DMS153 treated with DMSO at 0.1 percent for 48 hours (cell line): ENCODE results near the gene TBC1D3B.
"Not testable (repeated sequence)": the region's sequence is repeated elsewhere in the genome, so short reads cannot be mapped to it uniquely, and the experiment has no call there.

Source experiments
- DNase-seq: peaks from one replicate; lab custom pipeline; 2025; ENCODE audit not compliant: unreplicated experiment; lab: John Stamatoyannopoulos, UW

The TBC1D3B gene

DNA sequence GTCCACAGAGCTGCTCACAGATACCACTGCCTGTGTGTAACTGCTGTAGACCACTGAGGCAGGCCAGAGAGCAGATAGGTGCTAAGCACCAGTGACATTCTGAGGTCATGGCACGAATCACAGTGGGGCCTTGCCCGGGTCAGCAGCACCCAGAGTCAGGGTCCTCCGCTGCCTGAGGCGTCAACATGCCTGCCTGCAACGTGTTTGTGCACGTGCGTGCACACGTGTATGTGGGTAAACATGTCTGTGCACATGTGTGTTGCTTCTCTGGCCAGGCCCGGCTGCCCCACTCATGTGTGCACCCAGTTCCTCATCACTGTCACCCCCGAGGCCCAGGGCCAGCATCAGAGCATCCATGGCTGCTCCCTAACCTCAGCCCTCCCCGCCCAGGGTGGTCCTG is at the start of gene TBC1D3B:
TSS of gene TBC1D3B (minus strand) at position 101 of the 400 bp plus-strand sequence. CDS start 1,586 bp downstream, outside the sequence.
- DNase-seq = not testable (repeated sequence)

DNA sequence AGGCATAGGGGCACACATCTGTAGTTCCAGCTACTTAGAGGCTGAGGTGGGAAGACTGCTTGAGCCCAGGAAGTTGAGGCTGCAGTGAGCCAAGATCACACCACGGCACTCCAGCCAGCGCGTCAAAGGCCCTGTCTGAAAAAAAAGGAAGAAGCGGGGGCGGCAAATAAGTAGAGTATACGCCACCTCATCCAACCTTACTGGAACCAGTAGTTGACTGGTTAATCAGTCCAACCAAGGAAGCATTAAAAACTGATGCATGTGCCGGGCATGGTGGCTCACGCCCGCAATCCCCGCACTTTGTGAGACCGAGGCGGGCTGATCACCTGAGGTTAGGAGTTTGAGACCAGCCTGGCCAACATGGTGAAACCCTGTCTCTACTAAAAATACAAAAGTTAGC is 46.5 kb upstream of the TBC1D3B start:
- not testable (repeated sequence) for DNase-seq

DNA sequence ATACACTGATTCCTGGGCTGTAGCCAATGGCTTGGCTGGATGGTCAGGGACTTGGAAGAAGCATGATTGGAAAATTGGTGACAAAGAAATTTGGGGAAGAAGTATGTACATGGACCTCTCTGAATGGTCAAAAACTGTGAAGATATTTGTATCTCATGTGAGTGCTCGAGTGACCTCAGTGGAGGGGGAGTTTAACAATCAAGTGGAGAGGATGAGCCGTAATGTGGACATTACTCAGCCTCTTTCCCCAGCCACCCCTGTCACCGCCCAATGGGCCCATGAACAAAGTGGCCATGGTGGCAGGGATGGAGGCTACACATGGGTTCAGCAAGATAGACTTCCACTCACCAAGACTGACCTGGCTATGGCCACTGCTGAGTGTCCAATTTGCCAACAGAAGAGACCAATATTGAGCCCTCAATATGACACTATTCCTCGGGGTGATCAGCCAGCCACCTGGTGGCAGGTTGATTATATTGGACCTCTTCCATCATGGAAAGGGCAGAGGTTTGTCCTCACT is 45.2 kb upstream of the TBC1D3B start:
- DNase-seq = not testable (repeated sequence)

DNA sequence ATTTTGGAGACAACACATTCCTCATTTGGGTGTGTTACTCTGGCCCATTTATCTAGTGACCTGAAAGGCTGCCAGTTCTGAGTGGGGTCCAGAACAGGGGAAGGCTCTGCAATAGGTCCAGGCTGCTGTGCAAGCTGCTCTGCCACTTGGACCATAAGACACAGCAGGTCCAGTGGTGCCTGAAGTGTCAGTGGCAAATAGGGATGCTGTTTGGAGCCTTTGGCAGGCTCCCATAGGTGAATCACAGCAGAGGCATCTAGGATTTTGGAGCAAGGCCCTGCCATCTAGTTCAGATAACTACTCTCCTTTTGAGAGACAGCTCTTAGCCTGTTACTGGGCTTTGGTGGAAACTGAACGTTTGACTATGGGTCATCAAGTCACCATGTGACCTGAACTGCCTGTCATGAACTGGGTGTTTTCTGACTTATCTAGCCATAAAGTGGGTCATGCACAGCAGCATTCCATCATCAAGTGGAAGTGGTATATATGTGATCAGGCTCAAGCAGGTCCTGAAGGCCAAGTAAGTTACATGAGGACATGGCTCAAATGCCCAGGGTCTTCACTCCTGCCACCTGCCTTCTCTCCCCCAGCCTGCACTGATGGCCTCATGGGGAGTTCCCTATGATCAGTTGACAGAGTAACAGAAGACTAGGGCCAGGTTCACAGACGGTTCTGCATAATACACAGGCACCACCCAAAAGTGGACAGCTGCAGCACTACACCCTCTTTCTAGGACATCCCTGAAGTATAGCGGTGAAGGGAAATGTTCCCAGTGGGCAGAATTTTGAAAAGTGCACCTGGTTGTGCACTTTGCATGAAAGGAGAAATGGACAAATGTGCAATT is 44.5 kb upstream of the TBC1D3B start:
- not testable (repeated sequence) for DNase-seq

DNA sequence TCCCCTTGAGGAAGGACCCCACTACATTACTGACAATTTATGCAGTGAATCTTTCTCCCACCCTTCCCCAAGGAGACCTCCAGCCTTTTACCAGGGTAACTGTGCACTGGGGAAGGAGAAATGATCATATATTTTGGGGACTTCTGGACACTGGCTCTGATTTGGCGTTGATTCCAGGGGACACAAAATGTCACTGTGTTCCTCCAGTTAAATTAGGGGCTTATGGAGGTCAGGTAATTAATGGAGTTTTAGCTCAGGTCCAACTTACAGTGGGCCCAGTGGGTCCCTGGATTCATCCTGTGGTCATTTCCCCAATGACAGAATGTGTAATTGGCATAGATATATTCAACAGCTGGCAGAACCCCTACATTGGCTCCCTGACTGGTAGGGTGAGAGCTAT is 43.1 kb upstream of the TBC1D3B start:
- not testable (repeated sequence) for DNase-seq

DNA sequence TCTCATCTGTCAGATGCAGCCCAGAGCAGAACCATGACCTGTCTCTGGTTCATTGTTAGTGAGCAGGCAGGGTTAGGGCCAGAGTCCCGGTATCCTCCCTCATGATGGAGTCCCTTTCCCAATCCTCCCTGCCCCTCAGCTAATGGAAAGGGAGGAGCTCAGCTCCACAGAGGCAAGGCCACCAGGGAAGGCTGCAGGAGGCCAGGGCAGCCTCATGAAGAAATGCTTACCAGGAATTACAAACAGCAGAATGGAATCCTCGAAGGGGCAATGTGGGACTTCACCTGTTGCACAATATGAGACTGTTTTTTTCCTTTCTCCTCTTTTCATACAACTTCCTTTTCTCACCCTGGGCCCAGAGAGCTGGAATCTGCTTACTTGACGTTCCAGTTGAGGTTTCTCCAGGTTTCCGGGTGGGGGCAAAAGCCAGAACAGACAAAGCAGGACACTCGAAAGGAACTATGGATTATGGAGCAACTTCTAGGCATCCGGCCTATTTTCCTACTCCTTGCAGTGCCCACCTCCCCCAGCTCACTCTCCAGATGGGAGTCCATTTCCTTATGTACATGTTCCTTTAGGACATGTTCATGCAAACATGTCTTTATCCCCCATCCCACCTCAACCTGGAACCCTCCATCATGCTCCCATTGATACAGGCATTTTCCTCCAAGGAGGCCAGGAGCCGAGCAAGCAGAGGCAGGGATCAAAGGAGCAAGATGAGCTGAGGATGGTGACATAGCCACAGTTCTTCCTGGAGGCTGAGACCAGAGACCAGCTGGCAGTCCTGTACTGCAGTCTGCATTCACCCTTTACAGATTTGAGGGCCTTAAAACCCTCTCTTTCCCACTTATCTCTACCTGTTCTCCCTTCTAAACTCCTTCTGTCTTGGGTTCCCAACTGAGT is 39.2 kb upstream of the TBC1D3B start:
- DNase-seq = not testable (repeated sequence)

DNA sequence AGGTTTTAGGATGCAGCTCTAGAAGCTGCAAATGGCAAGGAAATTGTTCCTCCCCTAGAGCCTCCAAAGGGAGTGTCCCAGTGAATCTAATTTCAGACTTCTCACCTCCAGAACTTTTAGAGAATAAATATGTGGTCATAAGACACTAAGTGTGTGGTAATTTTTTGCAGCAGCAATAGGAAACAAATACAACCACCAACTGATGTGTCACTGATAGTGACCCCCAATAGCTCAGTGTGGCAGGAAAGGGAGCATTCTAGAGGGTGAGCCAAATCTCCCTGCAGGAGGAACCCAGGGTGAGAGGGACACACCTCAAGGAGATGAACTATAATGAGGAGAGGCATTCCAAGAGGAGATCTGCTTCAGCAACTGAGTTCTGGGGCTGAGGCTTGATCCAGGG is 38.5 kb upstream of the TBC1D3B start:
- DNase-seq = no peak

DNA sequence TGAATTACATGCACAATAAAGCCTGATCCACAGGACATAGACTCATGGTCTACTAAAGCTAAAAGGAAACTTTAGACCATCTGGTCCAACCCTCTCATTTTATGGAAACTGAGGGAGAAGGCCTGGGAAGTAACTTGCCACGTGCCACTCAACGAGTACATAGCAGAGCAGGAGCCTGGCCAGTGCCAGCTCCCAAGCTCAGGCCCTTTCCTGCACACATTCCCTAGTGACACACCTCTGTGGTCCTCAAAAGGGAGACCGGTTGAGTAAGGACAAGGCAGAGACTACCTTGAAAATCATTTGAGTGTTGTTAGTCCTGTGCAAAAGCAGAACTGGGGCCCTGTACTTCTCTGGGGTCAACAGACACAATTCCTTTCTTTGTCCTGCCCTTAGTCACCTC is 37.3 kb upstream of the TBC1D3B start:
- no peak for DNase-seq

DNA sequence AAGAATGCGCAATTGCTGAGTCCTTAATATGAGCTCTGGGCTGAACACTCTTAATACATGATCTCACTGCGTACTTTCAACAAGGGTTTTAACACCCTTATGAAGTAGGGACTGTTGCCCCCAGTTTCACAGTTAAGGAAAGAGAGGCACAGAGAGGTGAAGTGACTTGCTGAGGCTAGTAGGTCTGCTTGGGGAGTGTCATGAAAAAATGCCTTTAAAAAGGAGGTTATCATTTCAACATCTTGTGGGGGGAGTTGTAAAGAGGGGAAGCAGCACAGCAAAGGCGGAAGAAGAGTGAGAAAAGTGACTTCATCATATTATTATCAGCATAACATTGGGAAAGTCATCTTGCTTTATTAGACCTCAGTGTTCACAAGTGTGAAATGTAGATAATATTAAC is 36.5 kb upstream of the TBC1D3B start:
- no peak for DNase-seq

DNA sequence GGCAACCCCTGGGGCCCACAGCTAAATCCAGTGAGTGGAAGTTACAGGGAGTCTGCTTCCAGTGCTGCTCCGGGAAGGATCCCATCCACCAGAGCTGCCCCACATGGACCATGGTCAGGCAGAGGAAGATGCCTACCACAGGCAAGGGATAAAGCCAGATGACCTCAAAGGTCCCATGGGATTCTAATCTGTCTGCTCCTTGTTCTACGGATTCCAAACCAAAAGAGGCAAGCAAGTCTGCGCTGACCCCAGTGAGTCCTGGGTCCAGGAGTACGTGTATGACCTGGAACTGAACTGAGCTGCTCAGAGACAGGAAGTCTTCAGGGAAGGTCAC is 35.8 kb upstream of the TBC1D3B start:
- no peak for DNase-seq

DNA sequence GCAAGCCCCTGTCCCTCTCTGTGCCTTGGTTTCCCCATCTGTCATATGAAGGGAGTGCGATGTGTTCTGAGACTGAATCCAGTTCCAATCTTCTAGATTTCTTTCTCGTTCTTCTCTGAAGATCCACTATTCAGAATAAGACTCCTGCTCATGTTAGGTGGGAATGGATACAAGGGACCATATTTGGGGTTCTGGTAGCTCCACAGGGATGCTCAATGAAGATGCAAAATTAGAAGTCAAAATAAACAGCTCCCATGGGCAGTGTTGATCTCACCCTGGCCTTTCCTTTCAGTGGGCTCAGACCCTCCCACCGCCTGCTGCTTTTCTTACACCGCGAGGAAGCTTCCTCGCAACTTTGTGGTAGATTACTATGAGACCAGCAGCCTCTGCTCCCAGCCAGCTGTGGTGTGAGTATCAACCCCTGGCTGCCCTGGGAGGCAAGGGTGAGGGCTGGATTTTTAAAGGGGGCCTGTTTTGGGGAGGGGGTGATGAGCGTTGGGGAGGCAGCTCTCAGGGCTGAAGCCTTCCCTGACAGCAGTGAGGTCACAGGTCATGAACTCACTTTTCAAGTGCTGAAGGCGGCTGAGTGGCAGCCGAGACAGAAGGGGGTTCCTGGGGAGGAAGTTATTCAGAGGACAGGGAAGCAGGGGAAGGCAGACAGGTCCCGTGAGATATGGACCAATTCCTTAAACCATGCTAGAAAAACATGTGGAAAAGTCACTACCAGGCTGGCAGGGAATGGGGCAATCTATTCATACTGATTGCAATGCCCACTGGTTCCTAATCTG is 35.2 kb upstream of the TBC1D3B start:
- not testable (repeated sequence) for DNase-seq

DNA sequence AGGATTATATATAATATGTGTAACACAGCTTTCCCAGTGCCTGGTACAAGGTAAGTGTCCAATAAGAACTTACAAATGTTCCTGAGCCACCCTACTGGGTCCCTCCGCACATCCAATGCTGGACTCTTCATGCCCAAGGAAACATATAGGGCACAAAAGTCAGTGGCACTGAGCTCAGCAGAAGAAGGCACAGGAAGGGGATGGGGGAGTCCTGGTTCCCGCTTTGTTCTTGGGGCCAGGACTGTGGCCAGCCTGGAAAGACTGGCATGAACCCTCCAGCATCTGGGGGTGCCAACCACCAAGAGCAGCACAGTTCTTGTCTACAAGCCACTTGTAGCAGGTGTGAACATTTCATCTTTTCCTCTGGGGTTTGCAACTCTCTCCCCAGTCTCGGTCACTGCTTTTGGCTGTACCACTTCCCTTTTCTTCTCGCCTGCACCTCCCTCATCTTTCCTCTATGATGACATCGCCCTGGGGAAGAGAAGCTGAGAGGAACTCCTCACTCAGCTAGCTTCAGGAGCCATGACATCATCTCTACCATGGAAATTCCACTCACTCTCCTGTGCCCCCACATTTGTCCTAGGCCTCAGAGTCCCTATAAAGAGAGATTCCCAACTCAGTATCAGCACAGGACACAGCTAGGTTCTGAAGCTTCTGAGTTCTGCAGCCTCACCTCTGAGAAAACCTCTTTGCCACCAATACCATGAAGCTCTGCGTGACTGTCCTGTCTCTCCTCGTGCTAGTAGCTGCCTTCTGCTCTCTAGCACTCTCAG is 34.2 kb upstream of the TBC1D3B start, which contains the start of gene CCL4L2:
TSS of gene CCL4L2 (plus strand) at position 625 of the 773 bp plus-strand sequence.
- DNase-seq = not testable (repeated sequence)

DNA sequence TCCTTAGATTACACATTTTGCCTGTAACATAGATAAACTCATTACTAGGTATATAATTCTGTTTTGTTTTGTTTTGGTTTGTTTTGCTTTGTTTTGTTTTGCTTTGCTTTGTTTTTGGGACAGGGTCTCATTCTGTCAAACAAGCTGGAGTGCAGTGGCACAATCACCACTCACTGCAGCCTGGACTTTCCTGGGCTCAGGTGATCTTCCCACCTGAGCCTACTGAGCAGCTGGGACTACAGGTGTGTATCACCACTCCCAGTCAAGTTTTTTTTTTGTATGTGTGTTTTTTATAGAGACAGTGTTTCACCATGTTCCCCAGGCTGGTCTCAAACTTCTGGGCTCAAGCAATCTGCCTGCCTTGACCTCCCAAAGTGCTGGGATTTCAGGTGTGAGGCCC is 33.1 kb upstream of the TBC1D3B start:
- no peak for DNase-seq

DNA sequence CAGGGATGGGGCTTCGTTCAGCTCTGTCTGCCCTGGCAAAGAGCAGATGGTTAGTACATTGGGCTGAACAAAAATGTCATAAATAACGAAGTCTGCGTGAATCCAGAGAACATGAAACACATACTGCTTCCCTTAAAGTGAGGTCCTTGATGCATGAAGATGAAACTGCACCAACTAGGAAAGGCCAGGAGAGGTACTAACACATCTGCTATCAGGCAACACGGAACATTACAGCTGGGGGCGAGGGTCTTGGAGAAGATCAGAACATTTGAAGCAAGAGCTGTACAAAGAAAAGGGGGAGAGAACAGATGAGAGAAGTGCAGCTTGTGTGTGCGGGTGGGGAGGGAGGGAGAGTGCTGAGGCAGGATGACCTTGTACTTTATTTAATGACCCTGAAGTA is 30.9 kb upstream of the TBC1D3B start:
- not testable (repeated sequence) for DNase-seq

DNA sequence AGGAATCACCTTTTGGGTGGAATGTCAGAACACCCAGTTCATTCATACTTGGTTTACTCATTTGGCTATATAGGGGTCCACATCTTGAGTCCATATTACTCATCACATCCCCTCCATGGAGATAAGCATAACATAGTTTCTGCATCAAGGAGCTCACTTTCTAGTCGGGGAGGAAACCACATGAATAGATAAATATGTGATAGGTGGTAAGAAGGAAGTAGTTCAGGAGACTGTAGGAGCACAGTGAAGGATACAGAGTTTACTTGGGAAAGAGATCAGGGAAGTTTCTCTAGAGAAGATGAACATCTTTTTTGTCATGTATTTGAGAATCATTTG is 30.0 kb upstream of the TBC1D3B start:
- DNase-seq = not testable (repeated sequence)

DNA sequence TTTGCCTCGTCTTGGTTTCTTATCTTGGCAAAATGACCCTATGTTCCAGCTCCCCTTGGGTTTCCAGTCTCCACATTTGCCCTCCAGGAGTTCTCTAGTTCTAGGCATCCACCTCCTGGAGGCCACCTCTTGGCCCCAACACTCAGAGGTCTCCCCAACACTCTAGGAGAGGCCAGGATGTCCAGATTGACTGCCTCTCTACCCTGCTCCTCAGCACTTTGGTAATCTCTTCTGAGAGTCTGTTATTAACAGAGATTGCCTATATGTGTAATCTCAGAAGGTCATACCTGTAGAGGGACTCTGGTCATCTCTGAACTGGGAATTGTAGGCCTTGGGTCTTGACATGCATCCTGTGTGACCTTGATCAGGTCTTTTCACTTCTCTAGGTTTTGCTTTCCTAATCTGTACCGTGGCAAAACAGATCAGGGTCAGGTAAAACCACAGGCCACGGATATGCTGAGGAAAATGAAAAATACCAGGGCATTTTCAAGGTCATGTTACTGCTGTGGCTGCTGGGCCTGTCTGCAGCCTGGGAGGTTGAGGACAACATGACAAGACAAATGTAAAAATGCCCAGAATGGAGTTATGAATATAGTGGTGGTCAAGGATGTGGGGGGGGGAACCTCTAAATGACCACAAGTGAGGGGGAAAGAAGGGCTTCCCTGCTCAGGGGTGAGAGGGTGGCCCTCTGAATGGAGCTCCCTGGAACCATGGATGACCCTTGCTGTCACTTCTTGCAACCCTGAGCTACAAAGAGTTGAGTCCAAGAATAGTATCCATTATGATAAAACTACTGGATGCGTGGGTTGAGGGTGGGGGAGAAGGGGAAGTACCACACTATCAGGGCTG is 29.4 kb upstream of the TBC1D3B start:
- DNase-seq = no peak

DNA sequence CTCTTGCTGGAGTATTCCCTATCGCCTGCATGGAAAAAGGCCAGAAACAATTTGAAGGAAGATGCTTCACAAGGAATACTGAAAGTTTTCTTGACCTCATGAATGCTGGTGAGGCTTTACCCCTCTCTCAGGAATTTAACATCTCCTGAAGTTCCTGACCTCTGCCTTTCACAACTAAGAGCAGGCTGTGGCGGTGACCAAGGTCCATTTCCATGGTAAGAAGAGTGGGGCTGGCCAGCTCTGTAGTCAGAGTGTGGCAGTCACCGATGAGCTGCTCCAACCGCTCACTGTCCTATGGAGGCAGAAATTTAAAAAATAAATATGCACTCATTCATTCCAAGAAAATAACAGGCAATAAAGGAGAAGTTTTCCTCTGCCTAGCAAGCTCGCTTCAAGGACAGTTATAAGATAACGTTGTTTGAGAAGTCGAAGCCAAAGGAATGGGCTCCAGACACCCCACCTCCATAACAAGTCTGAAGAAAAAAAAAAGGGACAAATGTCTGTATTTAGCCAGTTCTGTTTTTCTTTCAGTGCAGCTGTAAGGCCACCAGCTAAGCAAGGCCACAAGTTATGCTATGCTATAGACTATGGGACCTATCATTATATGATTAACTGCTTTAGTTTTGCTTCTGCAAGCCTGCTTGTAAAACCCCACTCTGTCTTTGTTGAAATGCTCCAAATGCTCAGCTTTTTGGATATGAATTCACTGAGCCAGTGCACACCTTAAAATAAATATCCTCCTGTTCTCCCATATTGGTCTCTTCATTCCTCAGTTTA is 28.5 kb upstream of the TBC1D3B start:
- DNase-seq = no peak

DNA sequence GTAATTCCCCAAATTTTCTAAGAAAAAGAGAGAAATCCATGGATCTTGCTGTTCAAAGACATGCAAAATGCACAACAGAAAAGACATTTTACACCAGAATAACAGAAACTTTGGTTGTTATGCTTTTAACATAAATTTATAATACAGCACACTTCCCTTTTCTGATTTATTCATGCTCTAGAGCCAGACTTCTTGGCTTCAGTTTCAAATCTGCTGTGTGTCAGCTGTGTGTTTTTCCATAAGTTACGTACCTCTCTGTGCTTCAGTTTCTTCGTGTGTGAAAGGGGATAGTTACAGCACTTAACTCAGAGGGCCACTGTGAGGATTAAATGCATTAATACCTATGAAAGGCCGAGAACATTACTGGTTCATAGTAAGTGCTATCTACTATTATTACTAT is 26.9 kb upstream of the TBC1D3B start:
- no peak for DNase-seq

DNA sequence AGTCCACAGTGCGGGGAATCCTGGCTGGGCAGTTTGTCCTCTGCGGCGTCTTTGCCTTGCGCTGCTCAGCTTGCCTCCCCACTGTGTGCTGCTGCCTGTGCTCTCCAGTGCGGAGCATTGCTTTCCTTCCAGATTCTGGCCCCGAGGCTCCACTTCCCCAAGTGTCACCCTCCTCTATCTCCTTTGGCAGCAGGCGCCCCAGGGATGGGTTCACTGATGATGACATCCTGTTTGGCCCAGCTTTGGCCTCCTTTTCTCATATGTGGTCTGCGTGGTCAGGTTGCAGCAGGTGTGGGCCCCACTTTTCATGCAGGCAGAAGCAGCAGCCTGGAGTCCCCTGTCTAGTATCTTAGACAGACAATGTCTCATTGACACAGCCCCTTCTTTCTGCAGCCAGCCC is 25.1 kb upstream of the TBC1D3B start:
- not testable (repeated sequence) for DNase-seq
